GM10847 (cell line): ENCODE measurements around the gene CDKN2B-AS1.

ENCODE experiments used
- POLR2A ChIP-seq: IDR thresholded peaks from 2 replicates; pipeline ENCODE4 v1.6.1; 2011; ENCODE audit not compliant: insufficient read length; ENCODE audit errors: extremely low read depth

CDKN2B-AS1 gene

GRCh38 chr9:22131817-22132216 lies 137.2 kb downstream of the CDKN2B-AS1 start:
- TF ChIP-seq POLR2A = no peak

- no peak for TF ChIP-seq POLR2A
Observed at GRCh38 chr9:22134390-22134789, 139.8 kb downstream of the CDKN2B-AS1 start.

GRCh38 chr9:22136461-22137096 lies 142.0 kb downstream of the CDKN2B-AS1 start:
- TF ChIP-seq POLR2A = no peak

GRCh38 chr9:22138956-22139660 lies 144.5 kb downstream of the CDKN2B-AS1 start:
- no peak for TF ChIP-seq POLR2A

GRCh38 chr9:22141908-22142307 lies 147.3 kb downstream of the CDKN2B-AS1 start:
- TF ChIP-seq POLR2A = no peak

- TF ChIP-seq POLR2A = no peak
Observed at GRCh38 chr9:22142671-22143070, 148.1 kb downstream of the CDKN2B-AS1 start.

GRCh38 chr9:22143799-22144625 lies 149.4 kb downstream of the CDKN2B-AS1 start:
- no peak for TF ChIP-seq POLR2A

GRCh38 chr9:22146604-22147003 lies 152.0 kb downstream of the CDKN2B-AS1 start:
- TF ChIP-seq POLR2A = no peak

GRCh38 chr9:22147813-22148527 lies 153.4 kb downstream of the CDKN2B-AS1 start:
- no peak for TF ChIP-seq POLR2A

- no peak for TF ChIP-seq POLR2A
Observed at GRCh38 chr9:22148528-22148875, 153.9 kb downstream of the CDKN2B-AS1 start.

- TF ChIP-seq POLR2A = no peak
Observed at GRCh38 chr9:22148876-22149637, 154.5 kb downstream of the CDKN2B-AS1 start.

GRCh38 chr9:22154064-22154463 lies 159.5 kb downstream of the CDKN2B-AS1 start:
- no peak for TF ChIP-seq POLR2A

GRCh38 chr9:22156586-22156985 lies 162.0 kb downstream of the CDKN2B-AS1 start:
- TF ChIP-seq POLR2A = no peak

- no peak for TF ChIP-seq POLR2A
Observed at GRCh38 chr9:22157276-22157675, 162.7 kb downstream of the CDKN2B-AS1 start.

- TF ChIP-seq POLR2A = no peak
Observed at GRCh38 chr9:22157828-22158227, 163.2 kb downstream of the CDKN2B-AS1 start.
